ENCODE measurements around the gene MAGEA12.
"Not testable (repeated sequence)": the region's sequence is repeated elsewhere in the genome, so short reads cannot be mapped to it uniquely, and the experiment has no call there.

DNA sequence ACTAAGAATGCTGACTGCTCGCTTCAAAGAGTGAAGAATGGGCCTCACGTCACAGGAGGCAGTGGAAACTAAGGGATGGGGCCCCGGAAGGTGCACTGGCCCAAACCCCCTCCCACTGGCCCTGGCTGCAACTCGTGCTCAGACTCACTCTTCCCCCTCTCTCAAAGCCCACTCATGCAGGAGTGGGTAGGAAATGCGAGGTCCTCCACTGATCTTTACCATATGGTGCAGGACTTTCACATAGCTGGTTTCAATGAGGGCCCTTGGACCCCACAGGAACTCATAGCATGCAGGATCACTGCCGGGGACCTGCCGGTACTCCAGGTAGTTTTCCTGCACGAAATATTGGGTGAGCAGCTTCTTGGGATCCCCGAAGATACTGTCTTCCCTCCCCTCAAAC, 33.0 kb downstream of the MAGEA12 start:
- TF ChIP-seq, protein P1, sequence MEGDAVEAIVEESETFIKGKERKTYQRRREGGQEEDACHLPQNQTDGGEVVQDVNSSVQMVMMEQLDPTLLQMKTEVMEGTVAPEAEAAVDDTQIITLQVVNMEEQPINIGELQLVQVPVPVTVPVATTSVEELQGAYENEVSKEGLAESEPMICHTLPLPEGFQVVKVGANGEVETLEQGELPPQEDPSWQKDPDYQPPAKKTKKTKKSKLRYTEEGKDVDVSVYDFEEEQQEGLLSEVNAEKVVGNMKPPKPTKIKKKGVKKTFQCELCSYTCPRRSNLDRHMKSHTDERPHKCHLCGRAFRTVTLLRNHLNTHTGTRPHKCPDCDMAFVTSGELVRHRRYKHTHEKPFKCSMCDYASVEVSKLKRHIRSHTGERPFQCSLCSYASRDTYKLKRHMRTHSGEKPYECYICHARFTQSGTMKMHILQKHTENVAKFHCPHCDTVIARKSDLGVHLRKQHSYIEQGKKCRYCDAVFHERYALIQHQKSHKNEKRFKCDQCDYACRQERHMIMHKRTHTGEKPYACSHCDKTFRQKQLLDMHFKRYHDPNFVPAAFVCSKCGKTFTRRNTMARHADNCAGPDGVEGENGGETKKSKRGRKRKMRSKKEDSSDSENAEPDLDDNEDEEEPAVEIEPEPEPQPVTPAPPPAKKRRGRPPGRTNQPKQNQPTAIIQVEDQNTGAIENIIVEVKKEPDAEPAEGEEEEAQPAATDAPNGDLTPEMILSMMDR (conservative IDR thresholded peaks at IDR 0.05), result not testable (repeated sequence)
- TF ChIP-seq ZFX (IDR thresholded peaks at IDR 0.05), result not testable (repeated sequence)
